COR-L47 (cell line): ENCODE measurements around the gene MYO15B.
A peak's percentile ranks its signal among the peaks of the same experiment; 100 is the strongest.

ENCODE experiments used
- DNase-seq: peaks from one replicate; lab custom pipeline; 2025; lab: John Stamatoyannopoulos, UW

The MYO15B gene

DNA sequence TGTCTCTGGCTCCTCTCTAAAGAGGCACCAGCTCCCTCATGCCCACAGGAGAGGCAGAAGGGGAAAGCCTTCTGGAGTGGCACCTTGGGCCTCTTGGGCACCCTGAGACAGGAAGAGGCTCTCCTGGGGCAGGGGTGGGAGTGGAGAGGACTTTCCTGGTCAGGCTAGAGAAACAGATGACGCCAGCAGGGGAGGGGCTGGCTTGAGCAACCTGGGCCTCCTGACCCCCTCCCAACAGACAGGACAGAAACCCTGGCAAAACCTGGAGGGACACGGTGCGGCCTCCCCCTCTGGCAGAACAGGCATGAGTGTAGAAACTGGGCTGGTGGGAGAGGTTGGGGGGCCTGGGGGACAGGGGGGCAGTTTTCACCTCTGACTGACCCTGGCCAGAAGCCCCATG, 51.7 kb downstream of the MYO15B start:
- DNase-seq: no peak

DNA sequence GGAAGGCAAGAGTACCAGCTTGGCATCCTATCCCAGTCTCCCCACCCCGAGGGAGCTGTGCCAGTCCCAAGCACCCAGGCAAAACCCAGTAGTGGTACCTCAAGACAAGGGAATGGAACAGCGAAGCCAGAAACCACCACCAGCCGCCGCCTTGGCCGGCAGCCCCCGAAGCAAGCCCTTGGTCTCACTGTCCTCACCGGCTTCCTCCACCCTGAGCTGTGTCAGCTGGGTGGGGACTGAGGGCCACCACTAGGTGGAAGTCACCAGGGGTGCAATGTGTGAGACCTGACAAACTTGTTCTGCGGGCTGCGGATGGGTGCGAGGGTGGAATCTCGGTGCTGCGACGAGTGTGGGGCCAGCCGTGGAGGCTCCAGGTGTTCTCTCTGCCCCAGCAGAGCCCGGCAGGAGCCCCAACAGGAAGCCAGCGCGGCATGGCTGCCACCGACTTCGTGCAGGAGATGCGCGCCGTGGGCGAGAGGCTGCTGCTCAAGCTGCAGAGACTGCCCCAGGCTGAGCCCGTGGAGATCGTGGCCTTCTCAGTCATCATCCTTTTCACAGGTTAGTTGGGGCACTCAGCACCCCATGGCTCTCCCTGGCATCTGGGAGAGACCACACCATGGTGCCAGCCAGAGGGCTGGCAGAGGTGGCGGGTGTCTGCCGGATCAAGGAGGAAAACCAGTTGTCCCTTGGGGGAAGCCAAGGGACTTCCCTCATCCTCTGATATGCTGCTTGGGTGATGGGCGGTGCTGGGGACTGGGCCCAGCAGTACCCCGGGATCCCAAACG, 52.4 kb downstream of the MYO15B start:
- DNase-seq: no peak

GRCh38 chr17:75640556-75641119, 53.0 kb downstream of the MYO15B start:
- no peak for DNase-seq

- DNase-seq: no peak
These were observed 53.7 kb downstream of the MYO15B start for GRCh38 chr17:75641343-75641742.

DNA sequence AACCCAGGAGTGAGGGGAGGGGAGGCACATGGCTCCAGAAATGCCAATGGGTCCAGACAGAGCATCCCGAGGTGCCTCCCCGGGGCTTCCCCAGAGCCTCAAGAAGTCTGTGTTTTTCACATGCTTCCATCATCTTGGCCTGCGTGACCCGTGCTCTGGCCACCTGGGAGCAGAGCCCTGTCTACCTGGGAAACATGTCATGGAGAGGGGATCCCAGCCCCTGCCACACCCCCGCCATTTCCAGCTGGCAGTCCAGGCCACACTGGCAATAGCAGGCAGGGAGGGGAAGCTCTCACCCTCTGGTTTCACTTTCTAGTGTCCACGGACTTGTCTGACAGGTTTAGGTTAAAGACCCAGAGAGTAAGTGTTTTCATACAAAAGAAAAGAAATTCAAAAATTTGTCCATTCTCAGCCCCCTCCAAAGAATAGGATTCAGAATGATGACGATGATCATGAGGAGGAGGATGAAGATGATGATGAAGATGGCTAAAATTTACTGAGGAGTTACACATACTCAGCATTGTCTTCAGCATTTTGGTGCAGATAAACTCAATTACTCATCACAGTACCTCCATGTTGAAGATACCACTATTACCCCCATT, 54.7 kb downstream of the MYO15B start:
- no peak for DNase-seq

DNA sequence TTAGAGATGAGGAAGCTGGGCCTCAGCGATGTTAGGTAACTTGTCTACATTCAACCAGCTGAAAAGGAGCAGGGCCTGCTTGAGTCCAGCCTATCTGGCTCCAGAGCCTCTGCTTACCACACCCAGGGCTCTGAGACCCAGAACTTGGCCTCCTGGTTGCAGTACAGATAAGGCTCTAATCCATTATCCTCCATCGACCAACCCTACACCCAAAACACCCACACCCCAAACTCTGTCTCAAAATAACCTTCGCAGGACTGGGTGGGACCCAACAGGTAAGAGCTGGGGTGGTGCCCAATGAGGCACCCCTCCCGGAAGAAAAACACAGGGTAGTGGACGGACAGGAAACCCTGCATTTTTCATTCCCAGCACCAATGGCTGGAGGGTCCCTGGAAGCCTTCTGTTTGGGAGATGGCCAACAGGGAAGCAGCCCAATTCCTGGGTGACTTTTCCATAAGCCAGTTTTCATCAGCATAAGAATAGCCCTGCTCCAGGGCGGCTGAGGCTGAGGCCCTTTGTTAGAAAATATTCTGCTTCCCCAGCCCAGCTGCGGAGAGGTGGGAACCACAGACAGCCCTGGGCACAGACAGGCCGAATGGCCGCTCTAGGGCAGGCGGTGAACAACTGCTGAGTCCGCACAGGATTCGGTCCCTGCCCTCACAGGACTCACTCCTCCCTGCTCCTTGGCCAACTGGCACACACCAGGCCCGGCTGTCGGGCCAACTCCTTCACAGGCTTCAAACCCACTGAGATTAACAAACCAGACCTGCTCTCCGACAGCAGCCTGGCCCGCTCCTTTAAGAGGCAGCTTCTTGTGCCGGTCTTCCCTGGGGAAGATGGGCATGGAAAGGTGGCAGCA, 55.4 kb downstream of the MYO15B start:
- DNase-seq: no peak

DNA sequence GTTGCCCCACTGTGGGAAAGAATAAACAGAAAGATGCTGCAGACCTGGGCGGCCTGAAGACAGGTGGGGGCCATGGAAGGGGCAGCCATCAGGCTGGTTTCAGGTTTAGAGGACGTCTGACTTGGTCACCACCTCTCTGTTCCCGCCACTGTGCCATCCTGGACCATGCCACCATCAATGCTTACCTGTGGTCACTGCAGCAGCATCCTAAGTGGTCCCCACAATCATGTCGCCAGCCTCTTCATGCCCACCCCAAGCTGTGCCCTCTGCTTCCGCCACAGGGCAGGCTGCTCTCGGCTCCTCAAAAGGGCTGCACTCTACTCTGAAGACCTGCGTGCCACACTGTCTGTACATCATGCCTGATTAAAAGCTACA, 56.0 kb downstream of the MYO15B start:
- DNase-seq: no peak

- peak; percentile 79 for DNase-seq
These were observed 57.9 kb downstream of the MYO15B start for GRCh38 chr17:75645501-75645888.

DNA sequence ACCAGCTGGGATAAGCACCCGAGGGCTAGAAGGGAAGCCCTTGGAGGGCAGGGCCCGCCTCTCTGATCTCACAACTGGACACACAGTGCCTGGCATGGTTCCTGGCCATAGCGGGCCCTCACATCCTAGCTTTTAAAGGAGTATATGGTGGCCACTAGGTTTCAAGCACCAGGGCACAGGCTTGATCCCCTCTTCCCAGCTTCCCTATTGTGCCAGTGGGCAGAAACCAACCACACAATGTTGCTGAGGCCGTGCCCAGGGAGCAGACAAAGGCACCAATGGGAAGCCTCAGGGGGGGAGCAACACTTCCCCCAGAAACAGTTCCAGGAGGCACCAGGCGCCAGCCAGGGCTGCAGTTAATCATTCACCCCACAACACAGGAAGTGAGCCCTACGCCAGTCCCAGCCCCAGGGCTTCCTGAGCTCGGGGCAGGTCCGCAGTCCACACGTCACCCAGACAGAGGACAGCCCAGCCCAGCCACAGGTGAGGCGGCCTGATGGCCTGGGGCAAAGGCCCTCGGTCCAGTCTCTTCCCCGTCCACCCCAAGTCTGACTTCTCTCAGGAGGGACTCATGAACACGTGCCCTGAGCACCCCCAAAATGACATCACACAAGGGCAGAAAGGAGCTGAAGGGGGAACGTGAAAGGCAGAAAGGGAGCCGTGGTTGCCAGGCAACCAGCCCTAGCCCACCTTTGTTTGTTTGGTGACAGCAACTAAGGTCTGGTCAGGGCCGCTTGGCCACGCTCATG, 58.5 kb downstream of the MYO15B start:
- DNase-seq: peak; percentile 53

- no peak for DNase-seq
These were observed 59.0 kb downstream of the MYO15B start for GRCh38 chr17:75646638-75646992.

- DNase-seq: no peak
These were observed 59.5 kb downstream of the MYO15B start for GRCh38 chr17:75647061-75647460.

- no peak for DNase-seq
These were observed 60.3 kb downstream of the MYO15B start for GRCh38 chr17:75647921-75648320.

GRCh38 chr17:75649687-75650086, 62.1 kb downstream of the MYO15B start:
- no peak for DNase-seq

DNA sequence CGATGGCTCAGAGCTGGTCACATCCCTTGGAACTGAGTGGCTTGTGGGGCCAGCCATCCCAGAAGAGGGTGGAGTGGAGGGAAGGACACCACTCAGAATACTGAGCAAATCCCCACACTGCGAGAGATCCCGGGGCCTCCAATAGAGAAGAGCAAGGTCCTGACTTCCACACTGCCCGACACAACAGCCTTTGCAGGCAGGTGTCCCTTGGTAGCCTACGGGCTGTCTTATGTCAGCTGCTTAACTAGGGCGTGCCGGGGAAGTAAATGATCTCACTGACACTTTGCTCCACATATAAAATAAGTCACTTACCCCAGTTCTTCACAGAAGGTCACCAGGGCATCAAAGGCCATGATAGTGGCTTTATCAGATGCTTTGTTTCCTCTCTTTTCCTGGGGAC, 63.3 kb downstream of the MYO15B start:
- no peak for DNase-seq

- DNase-seq: no peak
These were observed 64.7 kb downstream of the MYO15B start for GRCh38 chr17:75652341-75652740.

DNA sequence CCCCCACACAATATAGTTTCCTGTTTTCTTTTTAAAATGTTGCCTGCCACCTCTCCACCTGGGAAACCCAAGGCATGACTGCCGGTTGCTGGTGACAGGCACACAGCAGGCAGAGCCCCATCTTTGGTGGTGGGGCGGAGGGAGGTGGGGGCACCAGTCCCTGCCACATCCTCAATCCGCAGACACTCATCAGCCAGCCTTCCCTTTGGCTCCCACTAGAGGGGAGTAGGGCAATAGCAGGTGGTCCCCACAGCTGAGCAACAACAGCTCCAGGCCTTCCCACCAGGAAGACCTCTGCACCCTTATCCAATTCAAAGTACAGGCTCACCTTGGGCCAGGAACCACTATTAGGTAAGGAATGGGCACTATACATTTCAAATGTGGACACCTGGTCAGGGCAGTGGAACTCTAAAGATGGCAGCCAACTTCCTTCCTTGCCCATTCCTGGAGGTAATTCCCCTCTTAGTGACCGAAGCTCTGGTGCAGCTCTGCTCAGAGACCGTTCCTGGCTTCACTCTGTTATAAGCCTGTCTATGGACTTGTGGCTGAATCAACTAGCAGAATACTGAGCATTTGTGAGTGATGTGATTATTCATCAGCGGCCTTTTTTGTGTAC, 65.4 kb downstream of the MYO15B start:
- peak; percentile 24 for DNase-seq

GRCh38 chr17:75654176-75654575, 66.6 kb downstream of the MYO15B start:
- no peak for DNase-seq

DNA sequence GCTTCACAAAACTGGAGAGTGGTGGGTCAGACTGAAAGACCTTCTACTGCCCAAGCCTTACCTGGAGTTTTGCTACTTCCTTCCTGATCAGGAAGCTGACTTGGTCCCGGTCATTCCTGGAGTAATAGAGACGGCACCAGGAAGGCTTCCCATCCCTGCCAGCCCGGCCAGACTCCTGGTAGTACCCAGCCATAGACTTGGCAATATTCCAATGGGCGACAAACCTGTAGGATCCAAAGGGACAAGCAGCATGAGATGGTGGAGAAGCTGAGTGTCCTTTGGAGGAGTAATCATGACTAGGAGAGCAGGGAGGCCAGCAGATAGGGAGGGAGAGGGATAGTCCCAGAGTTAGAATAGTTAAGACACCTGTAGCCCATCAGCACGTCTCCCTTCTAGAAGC, 70.6 kb downstream of the MYO15B start:
- DNase-seq: no peak

DNA sequence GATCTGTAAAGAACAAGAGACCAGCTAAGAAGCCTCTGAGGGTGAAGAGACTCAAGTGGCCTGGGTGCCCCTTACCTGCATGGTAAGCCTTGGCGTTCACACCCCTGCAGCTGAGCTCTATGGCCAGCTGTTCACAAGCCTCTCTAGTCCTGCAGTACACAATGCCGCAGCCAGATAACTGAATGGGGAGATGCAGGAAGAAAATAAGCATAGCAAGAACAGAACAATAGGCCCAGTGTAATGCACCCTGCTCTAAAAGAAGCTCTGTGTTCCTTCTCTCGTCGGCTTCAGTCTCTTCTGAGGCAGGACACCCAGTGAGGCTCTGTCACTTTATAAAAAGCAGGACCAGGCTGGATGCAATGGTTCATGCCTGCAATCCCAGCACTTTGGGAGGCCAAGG, 73.9 kb downstream of the MYO15B start:
- DNase-seq: no peak

GRCh38 chr17:75662511-75662910, 74.9 kb downstream of the MYO15B start:
- DNase-seq: no peak

DNA sequence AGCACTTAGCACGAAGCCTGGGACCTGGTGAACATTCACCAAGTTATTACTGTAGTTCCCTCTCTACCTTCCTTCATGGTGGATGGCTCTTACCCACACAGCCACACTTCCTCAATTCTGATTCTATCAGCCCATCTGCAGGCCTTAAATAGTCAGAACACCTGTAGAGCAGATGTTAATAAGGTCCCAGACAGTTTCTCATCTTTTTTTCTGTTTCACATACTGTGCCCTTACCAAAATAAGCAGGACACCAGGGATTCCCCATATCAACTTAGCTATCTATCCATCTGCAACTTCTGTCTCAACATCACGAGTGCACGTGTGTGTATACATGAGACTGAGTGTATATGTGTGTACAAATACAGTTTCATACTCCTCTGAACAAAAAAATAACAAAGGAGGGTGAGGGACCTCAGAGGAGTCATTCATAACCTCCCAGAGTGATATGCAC, 76.5 kb downstream of the MYO15B start:
- DNase-seq: no peak
